ENCODE measurements around the gene PTRH1.

The PTRH1 gene

DNA sequence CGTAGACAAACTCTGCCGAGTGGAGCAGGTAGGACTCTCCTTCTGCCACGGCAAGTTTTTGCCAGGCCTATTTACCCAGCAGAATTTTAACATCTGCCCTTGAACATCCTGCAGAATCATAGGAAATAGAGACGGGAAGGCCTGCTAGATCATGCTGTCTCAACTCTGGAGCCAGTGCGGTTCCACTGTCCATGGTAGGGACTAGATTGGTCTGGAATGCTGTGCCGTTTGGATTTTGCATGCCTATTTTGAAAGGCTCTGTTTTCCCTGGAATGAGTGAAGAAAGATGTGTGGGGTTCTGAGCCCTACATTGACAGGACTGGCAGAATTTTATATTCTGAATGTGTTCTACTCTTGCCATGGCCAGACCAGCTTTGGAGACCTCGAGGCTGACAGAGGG is 42.2 kb downstream of the PTRH1 start:
- H3K79me2 ChIP-seq (ENCODE audit: insufficient read depth, low read length) = no peaks in the 10 kb centered on the region
- H3K4me3 ChIP-seq (ENCODE audit: low read depth, low read length, poor library complexity, severe bottlenecking) = no peak overlapping the region
- TF ChIP-seq, protein P1, sequence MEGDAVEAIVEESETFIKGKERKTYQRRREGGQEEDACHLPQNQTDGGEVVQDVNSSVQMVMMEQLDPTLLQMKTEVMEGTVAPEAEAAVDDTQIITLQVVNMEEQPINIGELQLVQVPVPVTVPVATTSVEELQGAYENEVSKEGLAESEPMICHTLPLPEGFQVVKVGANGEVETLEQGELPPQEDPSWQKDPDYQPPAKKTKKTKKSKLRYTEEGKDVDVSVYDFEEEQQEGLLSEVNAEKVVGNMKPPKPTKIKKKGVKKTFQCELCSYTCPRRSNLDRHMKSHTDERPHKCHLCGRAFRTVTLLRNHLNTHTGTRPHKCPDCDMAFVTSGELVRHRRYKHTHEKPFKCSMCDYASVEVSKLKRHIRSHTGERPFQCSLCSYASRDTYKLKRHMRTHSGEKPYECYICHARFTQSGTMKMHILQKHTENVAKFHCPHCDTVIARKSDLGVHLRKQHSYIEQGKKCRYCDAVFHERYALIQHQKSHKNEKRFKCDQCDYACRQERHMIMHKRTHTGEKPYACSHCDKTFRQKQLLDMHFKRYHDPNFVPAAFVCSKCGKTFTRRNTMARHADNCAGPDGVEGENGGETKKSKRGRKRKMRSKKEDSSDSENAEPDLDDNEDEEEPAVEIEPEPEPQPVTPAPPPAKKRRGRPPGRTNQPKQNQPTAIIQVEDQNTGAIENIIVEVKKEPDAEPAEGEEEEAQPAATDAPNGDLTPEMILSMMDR (IDR thresholded peaks at IDR 0.05; ENCODE audit: low read length) = no peak
- no peak for TF ChIP-seq EZH2 (IDR thresholded peaks at IDR 0.05; ENCODE audit: borderline replicate concordance, low read length)
- H3K9me2 ChIP-seq (ENCODE audit: low read depth, low read length) = no peaks in the 10 kb centered on the region
- H3K4me2 ChIP-seq (ENCODE audit: low read length) = no peak overlapping the region
- H2AFZ ChIP-seq (ENCODE audit: low read length) = no peak overlapping the region
- H3K9ac ChIP-seq (ENCODE audit: low read length) = no peak overlapping the region
- H3K36me3 ChIP-seq (ENCODE audit: insufficient read depth, low read length) = no peaks in the 10 kb centered on the region
- no peaks in the 10 kb centered on the region; the same call in 1 of the 2 replicates for H3K27me3 ChIP-seq (ENCODE audit: insufficient read depth, low read length)
- H3K4me1 ChIP-seq (ENCODE audit: insufficient read depth, low read length, severe bottlenecking) = no peaks in the 10 kb centered on the region
- H3K9me3 ChIP-seq (ENCODE audit: low read length) = no peaks in the 10 kb centered on the region
- no peaks in the 10 kb centered on the region for H4K20me1 ChIP-seq (ENCODE audit: insufficient read depth, low read length)
- H3K27ac ChIP-seq (ENCODE audit: low read depth, low read length, poor library complexity, severe bottlenecking) = no peak overlapping the region
- H3F3A ChIP-seq (ENCODE audit: insufficient read depth, low read length) = no peaks in the 10 kb centered on the region

DNA sequence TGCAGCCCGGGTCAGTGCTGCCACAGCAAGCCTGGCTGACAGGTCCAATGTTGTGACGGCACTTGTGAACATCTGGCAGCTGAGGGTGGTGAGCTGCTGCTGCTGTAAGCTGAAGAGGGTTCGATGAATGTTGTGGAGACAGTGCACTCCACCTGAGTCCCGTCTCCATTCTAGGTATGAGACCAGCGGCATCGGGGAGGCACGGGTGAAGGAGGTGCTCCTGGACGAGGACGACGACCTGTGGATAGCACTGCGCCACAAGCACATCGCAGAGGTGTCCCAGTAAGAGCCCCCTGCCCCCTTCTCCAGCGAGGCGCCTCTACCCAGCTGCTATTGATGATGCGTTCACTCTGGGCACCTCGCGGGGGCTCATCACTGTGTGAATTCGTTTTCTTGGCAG is 47.6 kb downstream of the PTRH1 start:
- Histone ChIP-seq H3K4me3 (ENCODE audit: low read depth, low read length, poor library complexity, severe bottlenecking) (no peak overlapping the region), H3F3A (ENCODE audit: insufficient read depth, low read length) (no peaks in the 10 kb centered on the region), H3K79me2 (ENCODE audit: insufficient read depth, low read length) (no peaks in the 10 kb centered on the region), H3K9ac (ENCODE audit: low read length) (no peak overlapping the region), H3K9me3 (ENCODE audit: low read length) (no peaks in the 10 kb centered on the region), H3K27ac (ENCODE audit: low read depth, low read length, poor library complexity, severe bottlenecking) (no peak overlapping the region), H3K27me3 (ENCODE audit: insufficient read depth, low read length) (peaks cover 4% of the 10 kb centered on the region; the same call in 1 of the 2 replicates), H3K4me2 (ENCODE audit: low read length) (no peak overlapping the region), H3K9me2 (ENCODE audit: low read depth, low read length) (no peaks in the 10 kb centered on the region), H3K4me1 (ENCODE audit: insufficient read depth, low read length, severe bottlenecking) (no peaks in the 10 kb centered on the region), H4K20me1 (ENCODE audit: insufficient read depth, low read length) (no peaks in the 10 kb centered on the region), H3K36me3 (ENCODE audit: insufficient read depth, low read length) (no peaks in the 10 kb centered on the region), H2AFZ (ENCODE audit: low read length) (no peak overlapping the region)
- TF ChIP-seq, protein P1 (IDR thresholded peaks at IDR 0.05; ENCODE audit: low read length) = no peak
- TF ChIP-seq EZH2 (IDR thresholded peaks at IDR 0.05; ENCODE audit: borderline replicate concordance, low read length) = no peak

DNA sequence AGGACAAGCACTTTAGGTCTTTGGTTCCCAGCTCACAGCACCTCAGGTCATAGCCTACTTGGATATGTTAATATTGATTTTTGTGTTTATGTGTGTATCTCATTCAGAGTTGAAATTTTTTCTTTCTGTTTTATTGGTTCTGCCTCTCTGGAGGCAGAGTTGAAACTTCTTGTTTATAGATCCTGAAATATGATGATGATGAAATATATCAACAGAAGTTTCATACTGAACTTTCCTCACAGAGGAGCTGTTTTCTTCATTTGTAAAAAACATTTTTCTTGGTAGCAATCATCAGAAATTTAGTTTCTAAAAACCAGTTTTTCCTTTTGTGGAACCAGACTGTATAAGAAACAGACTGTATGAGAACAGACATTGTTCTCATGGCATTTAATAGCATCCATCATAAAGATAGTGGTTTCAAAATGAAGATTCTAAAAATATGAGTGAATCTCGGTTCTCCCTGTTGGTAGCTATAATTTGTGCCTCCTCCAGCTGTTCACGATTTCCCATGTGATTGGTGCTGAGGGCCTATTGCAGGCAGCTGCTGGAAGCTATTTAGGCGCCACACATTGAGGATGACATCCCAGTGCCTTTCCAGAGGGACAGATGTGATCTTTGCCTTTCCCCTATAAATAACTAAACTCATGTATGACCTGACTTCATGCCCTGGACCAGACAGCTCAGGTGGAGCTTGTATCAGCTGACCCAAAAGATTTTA is 48.2 kb downstream of the PTRH1 start:
- no peak for TF ChIP-seq EZH2 (IDR thresholded peaks at IDR 0.05; ENCODE audit: borderline replicate concordance, low read length)
- TF ChIP-seq, protein P1 (IDR thresholded peaks at IDR 0.05; ENCODE audit: low read length) = no peak
- H3K27me3 ChIP-seq (ENCODE audit: insufficient read depth, low read length) = peaks cover 4% of the 10 kb centered on the region; the same call in 1 of the 2 replicates
- H3K9ac ChIP-seq (ENCODE audit: low read length) = no peak overlapping the region
- no peak overlapping the region for H2AFZ ChIP-seq (ENCODE audit: low read length)
- no peaks in the 10 kb centered on the region for H3K79me2 ChIP-seq (ENCODE audit: insufficient read depth, low read length)
- H3K4me1 ChIP-seq (ENCODE audit: insufficient read depth, low read length, severe bottlenecking) = no peaks in the 10 kb centered on the region
- H3K4me3 ChIP-seq (ENCODE audit: low read depth, low read length, poor library complexity, severe bottlenecking) = no peak overlapping the region
- no peaks in the 10 kb centered on the region for H3K36me3 ChIP-seq (ENCODE audit: insufficient read depth, low read length)
- no peaks in the 10 kb centered on the region for H3F3A ChIP-seq (ENCODE audit: insufficient read depth, low read length)
- H4K20me1 ChIP-seq (ENCODE audit: insufficient read depth, low read length) = no peaks in the 10 kb centered on the region
- H3K9me2 ChIP-seq (ENCODE audit: low read depth, low read length) = no peaks in the 10 kb centered on the region
- H3K9me3 ChIP-seq (ENCODE audit: low read length) = no peaks in the 10 kb centered on the region
- no peak overlapping the region for H3K27ac ChIP-seq (ENCODE audit: low read depth, low read length, poor library complexity, severe bottlenecking)
- H3K4me2 ChIP-seq (ENCODE audit: low read length) = no peak overlapping the region

Measured in OCI-LY1 (cell line).